ENCODE results near the gene H1-8.
"Not testable (repeated sequence)": the region's sequence is repeated elsewhere in the genome, so short reads cannot be mapped to it uniquely, and the experiment has no call there.

GRCh38 chr3:129498603-129499488 lies 44.1 kb upstream of the H1-8 start:
- TF ChIP-seq CTCF, POLR2A (IDR thresholded peaks at IDR 0.05): not testable (repeated sequence)
